H1 (cell line): ENCODE results near the gene CHD3. TPM values are rescaled to one million over a fixed set of nuclear protein-coding genes. Genes with fewer than 3 reads are reported as not detected.
A peak's percentile ranks its signal among the peaks of the same experiment; 100 is the strongest.

Source experiments
- CTCF ChIA-PET: fragments of 300-600 bp; sonication (Branson Sonifier 250); formaldehyde crosslinking; loops from one replicate; lab custom pipeline; 2021; ENCODE audit not compliant: partially characterized antibody; lab: Charles Lee
- POLR2A ChIA-PET: fragments of 300-600 bp; sonication (Branson Sonifier 250); formaldehyde crosslinking; loops from one replicate; lab custom pipeline; 2021; ENCODE audit warnings: inconsistent platforms; ENCODE audit not compliant: partially characterized antibody; lab: Charles Lee
- DNase-seq, 2 experiments: peaks; one replicate each; pipeline versions ENCODE4 v3.0.0 to v3.0.0-alpha.2; 2010 to 2022; ENCODE audit warnings: low spot score in 2 of 2, low read depth in 1 of 2, mixed read lengths in 1 of 2
- FAIRE-seq: peaks from 2 replicates; lab custom pipeline; 2011; peaks lifted over from hg19 to GRCh38; lab: Jason Lieb, UNC
- H2AFZ ChIP-seq: 2 replicates; pipeline ENCODE4 v1.8.1; 2012; ENCODE audit warnings: low read length, inconsistent platforms
- H2AK5ac ChIP-seq: 2 replicates; pipeline ENCODE4 v1.6.1; 2013; ENCODE audit warnings: low read depth, low read length
- H2BK120ac ChIP-seq: replicated peaks from 2 replicates; pipeline ENCODE3; 2013; ENCODE audit warnings: low read depth, low read length, inconsistent platforms
- H2BK12ac ChIP-seq: 2 replicates; pipeline ENCODE4 v1.6.1; 2013; ENCODE audit warnings: low read depth, low read length
- H2BK15ac ChIP-seq: 2 replicates; pipeline ENCODE4 v1.6.1; 2013; ENCODE audit warnings: low read length
- H2BK20ac ChIP-seq: 2 replicates; pipeline ENCODE4 v1.6.1; 2013; ENCODE audit warnings: low read length
- H2BK5ac ChIP-seq: 2 replicates; pipeline ENCODE4 v1.6.1; 2013; ENCODE audit warnings: low read depth, low read length
- H3K14ac ChIP-seq: 2 replicates; pipeline ENCODE4 v1.6.1; 2013; ENCODE audit warnings: inconsistent platforms; ENCODE audit not compliant: insufficient read length
- H3K18ac ChIP-seq: 2 replicates; pipeline ENCODE4 v1.6.1; 2013; ENCODE audit warnings: low read length; ENCODE audit errors: extremely low read depth
- H3K23ac ChIP-seq: 2 replicates; pipeline ENCODE4 v1.6.1; 2013; ENCODE audit warnings: inconsistent platforms; ENCODE audit not compliant: insufficient read length
- H3K23me2 ChIP-seq: 2 replicates; pipeline ENCODE4 v1.6.1; 2013; ENCODE audit warnings: low read depth, low read length
- H3K27ac ChIP-seq: 2 replicates; pipeline ENCODE4 v1.6.1; 2011; ENCODE audit warnings: low read depth, low read length, inconsistent platforms
- H3K27me3 ChIP-seq, 4 experiments: replicated peaks in 1 of 4; 1 replicate in 1 of 4; 2 replicates in 3 of 4; pipeline versions ENCODE4 v1.6.1 to v1.8.1; 2011 to 2013; ENCODE audit warnings: low read length in 3 of 4, mild to moderate bottlenecking in 3 of 4, inconsistent platforms in 2 of 4, mixed read lengths in 2 of 4, moderate library complexity in 1 of 4; ENCODE audit not compliant: control insufficient read depth in 3 of 4, insufficient read depth in 3 of 4; ENCODE audit errors: extremely low read depth in 1 of 4
- H3K36me3 ChIP-seq, 4 experiments: 2 replicates each; pipeline versions ENCODE4 v1.6.1 to v1.8.1; 2011 to 2013; ENCODE audit warnings: mild to moderate bottlenecking in 4 of 4, low read length in 3 of 4, moderate library complexity in 2 of 4, control low read depth in 1 of 4, inconsistent platforms in 1 of 4; ENCODE audit not compliant: insufficient read depth in 4 of 4, control insufficient read depth in 2 of 4
- H3K4ac ChIP-seq: replicated peaks from 2 replicates; pipeline ENCODE3; 2013; ENCODE audit warnings: low read length, low read depth, mixed read lengths, inconsistent platforms; ENCODE audit not compliant: insufficient read length
- H3K4me1 ChIP-seq, 4 experiments: replicated peaks in 1 of 4; 1 replicate in 1 of 4; 2 replicates in 3 of 4; pipeline versions ENCODE4 v1.6.1 to v1.8.1; 2011 to 2013; ENCODE audit warnings: low read length in 3 of 4, inconsistent platforms in 2 of 4, mixed read lengths in 1 of 4; ENCODE audit not compliant: insufficient read depth in 4 of 4, control insufficient read depth in 3 of 4
- H3K4me2 ChIP-seq, 2 experiments: 2 replicates each; pipeline versions ENCODE4 v1.6.1 to v1.8.1; 2011 to 2013; ENCODE audit warnings: low read depth in 2 of 2, low read length in 2 of 2, control low read depth in 1 of 2, inconsistent platforms in 1 of 2, mild to moderate bottlenecking in 1 of 2; ENCODE audit not compliant: insufficient read depth in 1 of 2
- H3K4me3 ChIP-seq, 4 experiments: fragments of 200-600, 300-600 bp in 1 of 4; sonication (generic), shearing (Covaris generic), sonication (Bioruptor Twin) in 1 of 4; 2 replicates each; pipeline versions ENCODE4 v1.5.1 to v1.8.1; 2011 to 2016; ENCODE audit warnings: low read length in 4 of 4, low read depth in 3 of 4, control low read depth in 2 of 4, inconsistent platforms in 2 of 4, mild to moderate bottlenecking in 2 of 4, mixed read lengths in 1 of 4, moderate library complexity in 1 of 4; ENCODE audit not compliant: insufficient read depth in 2 of 4; ENCODE audit errors: extremely low read depth in 1 of 4
- H3K56ac ChIP-seq: replicated peaks from 2 replicates; pipeline ENCODE3; 2013; ENCODE audit warnings: low read depth, mild to moderate bottlenecking, mixed read lengths, low read length, inconsistent platforms; ENCODE audit not compliant: insufficient read length
- H3K79me1 ChIP-seq: 2 replicates; pipeline ENCODE4 v1.6.1; 2013; ENCODE audit warnings: low read depth, low read length, control low read depth
- H3K79me2 ChIP-seq, 2 experiments: 2 replicates each; pipeline versions ENCODE4 v1.6.1 to v1.8.1; 2012 to 2013; ENCODE audit warnings: low read length in 2 of 2, mild to moderate bottlenecking in 2 of 2, inconsistent platforms in 1 of 2; ENCODE audit not compliant: insufficient read depth in 2 of 2, control insufficient read depth in 1 of 2
- H3K9ac ChIP-seq, 4 experiments: replicated peaks in 1 of 4; 1 replicate in 1 of 4; 2 replicates in 3 of 4; pipeline versions ENCODE4 v1.6.1 to v1.8.1; 2011 to 2013; ENCODE audit warnings: low read depth in 3 of 4, low read length in 3 of 4, control low read depth in 2 of 4, mild to moderate bottlenecking in 2 of 4, moderate library complexity in 2 of 4, inconsistent platforms in 1 of 4; ENCODE audit errors: extremely low read depth in 1 of 4
- H3K9me3 ChIP-seq, 2 experiments: 2 replicates each; pipeline versions ENCODE4 v1.6.1 to v1.8.1; 2012 to 2013; ENCODE audit warnings: mild to moderate bottlenecking in 2 of 2, moderate library complexity in 2 of 2, control low read depth in 1 of 2, inconsistent platforms in 1 of 2, low read depth in 1 of 2, low read length in 1 of 2, mixed read lengths in 1 of 2; ENCODE audit not compliant: insufficient read depth in 2 of 2
- H4K20me1 ChIP-seq, 2 experiments: replicated peaks in 1 of 2; 2 replicates each; pipeline versions ENCODE3 to v1.8.1; 2011 to 2013; ENCODE audit warnings: inconsistent platforms in 2 of 2, low read length in 2 of 2, mild to moderate bottlenecking in 1 of 2; ENCODE audit not compliant: insufficient read depth in 2 of 2, control insufficient read depth in 1 of 2
- H4K5ac ChIP-seq: 2 replicates; pipeline ENCODE4 v1.6.1; 2013; ENCODE audit warnings: low read length, low read depth, mixed read lengths, inconsistent platforms; ENCODE audit not compliant: insufficient read length
- H4K8ac ChIP-seq: 2 replicates; pipeline ENCODE4 v1.8.0; 2013; ENCODE audit warnings: mild to moderate bottlenecking, moderate library complexity, low read length, inconsistent platforms; ENCODE audit not compliant: insufficient read depth; ENCODE audit errors: extremely low read depth
- H4K91ac ChIP-seq: replicated peaks from 2 replicates; pipeline ENCODE3; 2013; ENCODE audit warnings: low read length, mixed read lengths, inconsistent platforms; ENCODE audit not compliant: insufficient read length
- CEBPB ChIP-seq: IDR thresholded peaks from 2 replicates; pipeline ENCODE4 v1.6.1; 2012; ENCODE audit warnings: low read depth, low read length
- KDM4A ChIP-seq: IDR thresholded peaks from one replicate; pipeline ENCODE4 v1.7.1; 2012; ENCODE audit warnings: low read depth, mild to moderate bottlenecking, moderate library complexity, low read length, inconsistent platforms; ENCODE audit not compliant: severe bottlenecking
- POLR2A ChIP-seq, 2 experiments: IDR thresholded peaks; 1 replicate in 1 of 2; 2 replicates in 1 of 2; pipeline ENCODE4 v1.6.1; 2011; ENCODE audit warnings: low read depth in 2 of 2, low read length in 2 of 2, mild to moderate bottlenecking in 2 of 2; ENCODE audit errors: control extremely low read depth in 1 of 2
- POLR2AphosphoS5 ChIP-seq: IDR thresholded peaks from 2 replicates; pipeline ENCODE4 v1.6.1; 2011; ENCODE audit warnings: low read depth, low read length
- SP1 ChIP-seq: IDR thresholded peaks from 2 replicates; pipeline ENCODE4 v1.6.1; 2011; ENCODE audit warnings: low read depth, low read length
- TBP ChIP-seq: IDR thresholded peaks from 2 replicates; pipeline ENCODE4 v1.6.1; 2011; ENCODE audit warnings: low read depth, low read length, improper control_type of control experiment
- WGBS, 2 experiments: shearing (Covaris generic) in 1 of 2; methylation state at CpG; one replicate each; pipeline versions ENCODE4 v1.1.6 to v1.1.7; 2013 to 2015; ENCODE audit warnings: low lambda C conversion rate in 2 of 2, mixed read lengths in 2 of 2, inconsistent platforms in 1 of 2, low coverage in 1 of 2, missing lambda C conversion rate in 1 of 2; ENCODE audit not compliant: insufficient replicate concordance in 2 of 2, insufficient coverage in 1 of 2, insufficient read length in 1 of 2; ENCODE audit errors: extremely low coverage in 1 of 2, missing lambda C conversion rate in 1 of 2; 5-methylcytosine and 5-hydroxymethylcytosine counted together
- polyA plus RNA-seq, 7 experiments: library from polyadenylated mRNA; depleted of rRNA in 3 of 7; stranded (reverse) in 5 of 7; unstranded in 2 of 7; fragments of >200 nt in 5 of 7; fragments of 200-250 nt in 2 of 7; gene quantifications; 1 replicate in 5 of 7; 2 replicates in 1 of 7; 4 replicates in 1 of 7; pipeline versions ENCODE4 v1.2.1 to v1.2.3, GENCODE V29; 2011 to 2013; ENCODE audit warnings: missing spikeins in 2 of 7, mixed read lengths in 2 of 7
- total RNA-seq: library from RNA; stranded (reverse); fragmentation: NEBNext Ultra II Directional; extraction: Animal tissue kit (Norgen Biotek cat#: 25700); gene quantifications from 2 replicates; pipeline ENCODE4 v1.2.1, GENCODE V29; 2021

Gene CHD3
- total and polyA plus RNA-seq, 2 of the 8 experiments (the other 6 are each of a cell fraction or from before 2014, with no cell fraction given), result 12.3 to 12.9 TPM

DNA sequence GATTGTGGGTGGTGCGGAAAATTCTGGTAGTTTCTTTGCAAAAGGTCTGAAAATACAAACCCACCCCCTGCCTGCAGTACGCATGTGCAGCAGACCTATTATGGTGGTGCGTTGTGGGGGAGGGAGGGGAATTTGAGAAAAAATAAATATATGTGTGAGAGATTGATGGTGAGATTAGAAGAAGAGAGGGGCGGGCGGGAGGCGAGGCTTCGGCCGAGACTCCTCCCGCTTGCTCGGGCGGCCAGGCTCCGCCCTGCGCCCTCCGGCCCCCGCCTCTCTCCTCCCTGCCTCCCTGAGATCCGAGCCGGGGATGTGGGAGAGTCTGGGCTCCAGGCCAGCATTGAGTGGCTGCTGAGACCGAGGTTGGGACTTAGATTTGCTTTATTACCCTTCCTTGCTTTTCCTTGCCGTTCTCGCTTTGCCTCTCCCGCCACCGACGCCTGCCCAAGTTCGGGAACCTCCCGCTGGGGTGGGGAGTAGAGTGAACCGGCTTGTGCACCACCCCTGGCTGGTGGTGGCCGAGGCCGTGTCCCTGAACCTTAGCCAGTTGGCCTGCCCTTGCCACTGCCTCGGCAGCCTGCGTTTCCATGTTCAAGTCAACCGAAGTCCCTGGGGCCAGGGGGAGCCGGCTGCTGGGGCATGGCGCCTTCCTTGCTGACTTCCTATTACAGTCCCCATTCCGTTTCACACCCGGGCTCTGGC lies 956 bp upstream of the CHD3 start:
- peaks cover 9 to 30% (median 17%) of the 10 kb centered on the region in 4 experiments for H3K4me1 ChIP-seq
- no peaks in the 10 kb centered on the region for H3K9me3 ChIP-seq
- peaks cover 24% of the 10 kb centered on the region for H3K23me2 ChIP-seq
- peak overlapping the region; percentile 95; the same call in 1 of the 2 replicates for H2BK5ac ChIP-seq
- H3K79me1 ChIP-seq, result no peaks in the 10 kb centered on the region
- H3K27ac ChIP-seq, result no peak overlapping the region
- peak overlapping the region; percentile 63 for H3K18ac ChIP-seq
- TF ChIP-seq POLR2A (IDR thresholded peaks at IDR 0.05; ENCODE audit: control extremely low read depth in 1 of 2, low read depth in 2 of 2, low read length in 2 of 2) (peak in 1 of 2 experiments; percentile 57; a peak in 1 of 3 replicates), CEBPB (no peak), SP1 (0 out of 2 replicates have a peak, but pooled peaks have one; percentile 18), POLR2AphosphoS5 (no peak), TBP (0 out of 2 replicates have a peak, but pooled peaks have one; percentile 12), KDM4A (peak; percentile 40)
- 6 to 96% methylated on average over 3 to 29 of the region's 35 CpGs for WGBS, 2 experiments
- H3K9ac ChIP-seq, result peak overlapping the region in 3 of 4 experiments; percentile 35 to 42 (median 35); a peak in 5 of 7 replicates
- peaks cover 0 to 4% (median 0%) of the 10 kb centered on the region in 4 experiments; a peak in 1 of 8 replicates for H3K36me3 ChIP-seq
- H3K23ac ChIP-seq, result no peak overlapping the region
- H3K4ac ChIP-seq, result no peak overlapping the region
- ChIA-PET CTCF (interaction anchor here (1.2 kb wide), 1 partner anchor 23 kb away, joined by 3 read pairs; no protein-coding TSS in a partner anchor), POLR2A (no interaction called here)
- peak overlapping the region; percentile 87 for H2AFZ ChIP-seq
- H2BK15ac ChIP-seq, result peak overlapping the region; percentile 19; the same call in 1 of the 2 replicates
- H3K79me2 ChIP-seq, result no peaks in the 10 kb centered on the region
- peak overlapping the region; percentile 94; the same call in 1 of the 2 replicates for H2BK12ac ChIP-seq
- no peak overlapping the region for H3K56ac ChIP-seq
- H4K20me1 ChIP-seq, result no peaks in the 10 kb centered on the region
- H2BK20ac ChIP-seq, result peak overlapping the region; percentile 48; the same call in 1 of the 2 replicates
- H4K5ac ChIP-seq, result peak overlapping the region; percentile 51
- FAIRE-seq (no peak), DNase-seq (peak in 1 of 2 experiments; percentile 77)
- peaks cover 0 to 10% (median 3%) of the 10 kb centered on the region in 4 experiments; a peak in 3 of 7 replicates for H3K27me3 ChIP-seq
- H3K4me3 ChIP-seq, result peak overlapping the region; percentile 52 to 83 (median 70)
- H2AK5ac ChIP-seq, result no peak overlapping the region; the same call in 1 of the 2 replicates
- H4K91ac ChIP-seq, result peak overlapping the region; percentile 45
- peak overlapping the region; percentile 82 to 100 for H3K4me2 ChIP-seq
- no peak overlapping the region; the same call in 1 of the 2 replicates for H4K8ac ChIP-seq
- H2BK120ac ChIP-seq, result no peak overlapping the region
- H3K14ac ChIP-seq, result no peak overlapping the region
